ENCODE results near the gene NADSYN1.

DNA sequence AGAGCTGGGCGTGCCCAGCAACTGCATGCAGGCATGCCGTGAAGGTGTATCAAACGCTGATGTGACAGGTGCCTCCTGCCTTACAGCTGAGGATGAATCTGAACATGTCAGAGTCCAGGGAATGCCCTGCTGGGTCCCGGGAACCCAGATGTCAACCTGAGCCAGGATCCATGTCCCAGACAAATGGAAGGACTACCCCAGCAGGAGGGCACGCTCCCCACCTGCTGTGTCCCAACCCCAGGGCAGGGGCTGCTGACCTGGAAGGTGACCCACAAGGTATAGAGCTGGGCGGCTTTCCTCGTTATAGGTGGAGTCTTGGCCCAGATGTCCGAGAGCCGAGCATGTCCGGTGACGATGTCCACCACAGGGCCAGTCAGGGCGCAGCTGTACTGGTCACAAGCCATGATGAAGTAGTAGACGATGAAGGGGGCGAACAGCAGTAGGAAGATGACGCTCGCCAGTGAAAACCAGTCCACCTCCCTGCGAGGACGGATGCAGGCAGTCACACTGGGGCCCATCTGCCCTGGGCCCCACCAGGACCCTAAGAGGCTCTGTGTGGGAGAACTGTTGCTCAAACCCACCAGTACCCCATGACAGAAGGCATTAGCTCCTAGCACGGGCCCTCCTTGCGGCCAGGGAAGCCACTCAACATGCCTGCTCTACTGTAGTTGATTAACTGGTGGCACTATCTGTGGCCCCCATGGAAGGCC, 9.1 kb upstream of the NADSYN1 start:
- TF ChIP-seq, protein P1, sequence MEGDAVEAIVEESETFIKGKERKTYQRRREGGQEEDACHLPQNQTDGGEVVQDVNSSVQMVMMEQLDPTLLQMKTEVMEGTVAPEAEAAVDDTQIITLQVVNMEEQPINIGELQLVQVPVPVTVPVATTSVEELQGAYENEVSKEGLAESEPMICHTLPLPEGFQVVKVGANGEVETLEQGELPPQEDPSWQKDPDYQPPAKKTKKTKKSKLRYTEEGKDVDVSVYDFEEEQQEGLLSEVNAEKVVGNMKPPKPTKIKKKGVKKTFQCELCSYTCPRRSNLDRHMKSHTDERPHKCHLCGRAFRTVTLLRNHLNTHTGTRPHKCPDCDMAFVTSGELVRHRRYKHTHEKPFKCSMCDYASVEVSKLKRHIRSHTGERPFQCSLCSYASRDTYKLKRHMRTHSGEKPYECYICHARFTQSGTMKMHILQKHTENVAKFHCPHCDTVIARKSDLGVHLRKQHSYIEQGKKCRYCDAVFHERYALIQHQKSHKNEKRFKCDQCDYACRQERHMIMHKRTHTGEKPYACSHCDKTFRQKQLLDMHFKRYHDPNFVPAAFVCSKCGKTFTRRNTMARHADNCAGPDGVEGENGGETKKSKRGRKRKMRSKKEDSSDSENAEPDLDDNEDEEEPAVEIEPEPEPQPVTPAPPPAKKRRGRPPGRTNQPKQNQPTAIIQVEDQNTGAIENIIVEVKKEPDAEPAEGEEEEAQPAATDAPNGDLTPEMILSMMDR (conservative IDR thresholded peaks at IDR 0.05 in 1 of 2, IDR thresholded peaks at IDR 0.05 in 1 of 2; ENCODE audit: extremely low read depth in 1 of 2, insufficient read depth in 1 of 2, low read depth in 1 of 2, low read length in 2 of 2) = no peak
- TF ChIP-seq EZH2 (IDR thresholded peaks at IDR 0.05; ENCODE audit: borderline replicate concordance, low read length) = no peak

All from mammary epithelial cell (primary cell).